DMS153 treated with DMSO at 0.1 percent for 48 hours (cell line): Measurements from ENCODE around the gene LINC01488.
A peak's percentile ranks its signal among the peaks of the same experiment; 100 is the strongest.

Experiments used
- DNase-seq: peaks from one replicate; lab custom pipeline; 2025; ENCODE audit not compliant: unreplicated experiment; lab: John Stamatoyannopoulos, UW

Gene LINC01488

GRCh38 chr11:69525516-69526452, 44.3 kb downstream of the LINC01488 start:
- DNase-seq = no peak

DNA sequence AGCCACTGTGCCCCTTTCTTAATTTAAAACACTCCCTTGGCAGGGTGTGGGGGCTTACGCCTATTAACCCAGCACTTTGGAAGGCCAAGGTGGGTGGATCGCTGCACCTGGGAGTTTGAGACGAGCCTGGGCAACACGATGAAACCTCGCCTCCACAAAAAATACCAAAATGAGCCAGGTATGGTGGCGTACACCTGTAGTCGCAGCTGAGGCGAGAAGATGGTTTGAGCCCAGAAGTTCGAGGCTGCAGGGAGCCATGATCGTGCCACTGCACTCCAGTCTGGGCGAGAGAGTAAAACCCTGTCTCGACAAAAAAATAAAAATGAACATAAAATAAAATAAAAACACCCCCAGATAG, 45.0 kb downstream of the LINC01488 start:
- no peak for DNase-seq

GRCh38 chr11:69529001-69529400, 47.5 kb downstream of the LINC01488 start:
- no peak for DNase-seq

DNA sequence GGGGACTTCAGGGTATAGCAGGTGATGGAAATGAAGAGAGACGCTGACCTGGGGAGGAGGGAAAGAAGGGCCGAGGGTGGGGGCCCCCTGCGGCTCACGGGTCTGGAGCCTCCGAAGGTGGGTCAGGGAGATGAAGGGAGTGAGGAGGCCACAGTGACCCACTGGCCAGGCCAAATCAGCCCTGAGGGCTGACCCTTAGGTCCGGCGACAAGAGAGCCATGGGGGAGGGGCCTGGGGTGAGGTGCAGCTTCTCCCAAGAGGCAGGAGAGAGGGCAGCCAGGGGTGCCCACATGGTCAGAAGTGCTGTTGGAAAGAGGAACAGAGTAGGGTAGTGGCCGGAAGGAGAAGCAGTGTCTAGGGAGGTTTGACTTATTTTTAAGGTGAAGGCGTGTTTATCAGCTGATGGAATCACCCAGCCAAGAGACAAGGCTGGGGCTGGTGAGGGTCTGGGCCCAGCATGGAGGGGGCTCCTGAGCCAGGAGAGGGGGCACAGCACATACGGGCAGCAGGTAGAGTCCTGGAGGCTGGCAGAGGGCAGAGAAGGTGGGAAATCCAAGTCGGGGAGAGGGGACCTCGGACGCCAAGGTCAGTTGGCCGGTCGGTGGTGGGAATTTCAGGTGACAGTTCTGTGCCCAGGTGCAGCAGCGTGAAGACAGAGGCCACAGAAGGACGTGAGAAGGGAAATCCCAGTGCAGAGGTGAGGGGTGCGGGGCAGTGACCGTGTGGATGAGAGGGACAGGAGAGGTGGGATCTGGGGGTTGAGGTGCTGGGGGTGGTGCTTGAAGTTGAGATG, 49.0 kb downstream of the LINC01488 start:
- DNase-seq = no peak

- no peak for DNase-seq
These were observed 49.7 kb downstream of the LINC01488 start for GRCh38 chr11:69531071-69531716.

DNA sequence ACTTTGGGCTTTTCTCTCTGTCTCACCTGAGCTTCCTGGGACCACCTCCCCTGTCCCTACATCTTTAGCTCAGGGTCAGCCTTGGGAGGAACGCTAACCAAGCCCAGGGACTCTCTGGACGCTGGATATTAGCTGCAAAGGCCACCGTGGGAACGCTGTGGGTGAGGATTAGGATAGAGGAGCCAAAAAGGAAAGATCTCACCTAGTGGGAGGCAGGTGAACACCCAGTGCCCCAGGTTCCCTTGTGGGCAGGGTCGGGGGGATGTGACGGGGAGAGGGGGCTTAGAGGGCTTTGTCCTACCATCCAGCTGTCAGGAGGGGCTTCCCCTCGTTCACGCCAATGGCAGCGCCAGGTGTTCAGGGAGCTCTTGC, 50.2 kb downstream of the LINC01488 start:
- no peak for DNase-seq

DNA sequence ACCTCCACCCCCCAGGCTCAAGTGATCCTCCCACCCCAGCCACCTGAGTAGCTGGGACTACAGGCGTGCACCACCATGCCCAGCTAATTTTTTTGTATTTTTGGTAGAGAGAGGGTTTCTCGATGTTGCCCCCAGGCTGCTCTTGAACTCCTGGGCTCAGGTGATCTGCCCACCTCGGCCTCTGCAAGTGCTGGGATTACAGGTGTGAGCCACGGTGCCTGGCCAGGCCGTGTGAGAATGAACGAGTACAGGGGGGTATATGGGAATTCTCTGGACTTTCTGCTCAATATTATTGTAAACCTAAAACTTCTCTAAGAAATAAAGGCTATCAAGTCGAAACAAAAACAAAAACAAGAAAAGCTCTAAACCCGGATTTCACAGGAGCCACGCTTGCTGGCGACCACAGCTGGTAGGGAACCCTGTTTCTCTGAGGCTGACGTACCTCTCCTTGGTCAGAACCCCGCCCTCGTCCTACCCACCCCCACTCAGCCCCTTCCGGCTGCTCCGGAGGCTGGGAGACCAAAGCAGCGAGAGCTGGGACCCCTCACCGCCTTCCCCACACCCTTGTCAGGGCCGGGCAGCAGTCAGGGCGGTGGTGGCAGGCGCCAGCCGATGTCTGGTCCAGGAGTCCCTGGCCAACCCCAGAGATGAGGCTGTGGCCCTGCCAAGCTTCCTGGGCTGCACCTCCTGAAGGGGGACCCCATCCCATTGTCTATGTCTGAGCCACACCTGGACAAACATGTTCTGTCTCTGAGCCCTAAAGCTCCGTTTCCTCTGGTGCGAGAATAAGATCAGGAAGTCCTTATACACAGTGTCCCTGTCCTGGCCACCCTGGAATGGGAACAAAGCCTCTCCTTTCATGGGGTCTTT, 52.1 kb downstream of the LINC01488 start:
- no peak for DNase-seq

GRCh38 chr11:69534166-69534530, 52.7 kb downstream of the LINC01488 start:
- no peak for DNase-seq

- no peak for DNase-seq
These were observed 54.4 kb downstream of the LINC01488 start for GRCh38 chr11:69535908-69536307.

- no peak for DNase-seq
These were observed 54.9 kb downstream of the LINC01488 start for GRCh38 chr11:69536406-69536805.

DNA sequence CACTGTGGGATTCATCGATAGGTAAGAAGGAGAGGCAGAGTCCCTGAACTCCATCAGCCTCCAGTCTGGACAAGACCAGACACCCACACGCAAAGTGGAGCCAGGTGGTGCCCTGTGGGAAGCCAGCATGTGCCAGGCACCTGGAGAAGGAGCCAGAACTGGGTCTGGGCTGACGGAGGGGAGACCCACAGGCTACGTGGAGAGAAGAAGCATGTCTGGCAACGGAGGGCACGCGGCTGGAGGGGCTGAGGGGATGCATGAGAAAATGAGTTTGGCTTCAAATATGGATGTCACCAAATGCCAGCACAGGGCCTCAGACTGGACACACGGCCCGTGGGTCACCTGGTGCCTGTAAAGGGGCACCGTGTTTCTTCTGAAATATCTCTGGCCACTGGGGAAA, 55.7 kb downstream of the LINC01488 start:
- DNase-seq = no peak

GRCh38 chr11:69537855-69538640, 56.6 kb downstream of the LINC01488 start:
- DNase-seq = no peak

DNA sequence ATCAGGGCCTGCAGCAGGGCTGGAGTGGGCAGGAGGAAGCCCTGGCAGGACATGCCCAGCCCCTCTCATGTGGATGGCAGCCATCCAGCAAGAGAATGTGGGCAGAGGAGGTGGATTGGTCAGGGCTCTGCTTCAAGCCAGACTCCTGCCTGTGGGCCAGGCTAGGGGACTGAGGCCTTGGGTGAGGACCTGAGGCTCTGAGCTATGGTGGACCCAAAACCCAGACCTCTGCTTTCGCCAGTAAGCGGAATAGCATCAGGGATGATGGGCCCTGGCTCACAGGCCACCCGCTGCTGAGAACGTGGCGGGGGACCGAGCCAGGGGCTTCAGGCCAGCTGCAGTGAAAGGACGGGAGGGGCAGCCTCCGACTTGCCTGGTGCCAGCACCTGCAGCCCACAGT, 57.4 kb downstream of the LINC01488 start:
- DNase-seq = no peak

- DNase-seq = no peak
These were observed 58.1 kb downstream of the LINC01488 start for GRCh38 chr11:69539416-69540117.

- DNase-seq = no peak
These were observed 58.9 kb downstream of the LINC01488 start for GRCh38 chr11:69540118-69541000.

GRCh38 chr11:69541001-69541285, 59.5 kb downstream of the LINC01488 start:
- no peak for DNase-seq

GRCh38 chr11:69541501-69542313, 60.2 kb downstream of the LINC01488 start:
- DNase-seq = peak; percentile 7
